ENCODE measurements around the gene CSNK1G1. TPM values are rescaled to one million over a fixed set of nuclear protein-coding genes. Genes with fewer than 3 reads are reported as not detected.

The CSNK1G1 gene
- polyA plus RNA-seq, 1 of the 3 experiments (the other 2 are of a cell fraction), result 10.2 TPM

DNA sequence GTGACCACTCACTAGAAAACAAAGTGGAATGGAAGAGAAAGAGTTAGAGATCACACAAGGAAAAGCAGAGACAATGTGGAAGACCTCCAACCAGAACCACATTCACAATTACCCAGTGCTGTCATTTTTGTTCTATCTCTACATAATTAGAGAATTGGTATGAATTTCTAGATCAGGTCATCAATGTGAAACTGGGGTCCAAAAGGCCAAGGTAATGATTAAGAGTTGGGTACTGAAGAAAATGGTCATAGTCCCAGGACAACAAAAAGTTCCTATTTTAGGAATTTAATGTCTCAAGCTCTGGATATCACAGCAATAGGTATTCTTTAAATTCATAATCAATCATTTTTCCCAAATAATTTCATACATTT lies 108.5 kb downstream of the CSNK1G1 start:
- H3K9me3 ChIP-seq, result no peaks in the 10 kb centered on the region
- H3K27me3 ChIP-seq (ENCODE audit: insufficient read depth), result no peaks in the 10 kb centered on the region
- H3K79me2 ChIP-seq (ENCODE audit: insufficient read depth), result peaks cover 63% of the 10 kb centered on the region
- peak overlapping the region; percentile 48 to 93; a peak in 3 of 4 replicates for H3K27ac ChIP-seq (ENCODE audit: low read depth in 2 of 2, low read length in 1 of 2)
- H3K4me3 ChIP-seq (ENCODE audit: low read depth in 2 of 2, low read length in 1 of 2), result no peak overlapping the region
- CTCF ChIA-PET, result interaction anchor here (1.4 kb wide), 1 partner anchor 10 kb away, joined by 4 read pairs; no protein-coding TSS in a partner anchor
- H3K9me2 ChIP-seq, result no peaks in the 10 kb centered on the region
- H3K9ac ChIP-seq, result peak overlapping the region; percentile 52
- DNase-seq, result no peak
- H4K20me1 ChIP-seq (ENCODE audit: insufficient read depth), result no peaks in the 10 kb centered on the region; the same call in 1 of the 2 replicates
- peak overlapping the region; percentile 12 for H3K4me2 ChIP-seq
- no peak overlapping the region for H2AFZ ChIP-seq (ENCODE audit: low read depth)
- H3K36me3 ChIP-seq (replicated peaks in 1 of 2; ENCODE audit: control insufficient read depth in 1 of 2, insufficient read depth in 2 of 2, low read length in 1 of 2), result peaks cover 0 to 5% of the 10 kb centered on the region in 2 experiments
- POLR2A ChIA-PET, result no interaction called here
- no peak for TF ChIP-seq JUND (IDR thresholded peaks at IDR 0.05)
- TF ChIP-seq GATA2 (CRISPR knock-in tag; IDR thresholded peaks at IDR 0.05), result no peak
- no peak for TF ChIP-seq RFX5 (IDR thresholded peaks at IDR 0.05; ENCODE audit: low read length)
- TF ChIP-seq RCOR1 (IDR thresholded peaks at IDR 0.05; ENCODE audit: low read length), result no peak
- H3F3A ChIP-seq (replicated peaks; ENCODE audit: insufficient read depth), result peaks cover 55% of the 10 kb centered on the region
- peaks cover 0 to 34% of the 10 kb centered on the region in 2 experiments; a peak in 3 of 4 replicates for H3K4me1 ChIP-seq (ENCODE audit: control insufficient read depth in 1 of 2, insufficient read depth in 2 of 2, low read depth in 1 of 2, low read length in 1 of 2)

DNA sequence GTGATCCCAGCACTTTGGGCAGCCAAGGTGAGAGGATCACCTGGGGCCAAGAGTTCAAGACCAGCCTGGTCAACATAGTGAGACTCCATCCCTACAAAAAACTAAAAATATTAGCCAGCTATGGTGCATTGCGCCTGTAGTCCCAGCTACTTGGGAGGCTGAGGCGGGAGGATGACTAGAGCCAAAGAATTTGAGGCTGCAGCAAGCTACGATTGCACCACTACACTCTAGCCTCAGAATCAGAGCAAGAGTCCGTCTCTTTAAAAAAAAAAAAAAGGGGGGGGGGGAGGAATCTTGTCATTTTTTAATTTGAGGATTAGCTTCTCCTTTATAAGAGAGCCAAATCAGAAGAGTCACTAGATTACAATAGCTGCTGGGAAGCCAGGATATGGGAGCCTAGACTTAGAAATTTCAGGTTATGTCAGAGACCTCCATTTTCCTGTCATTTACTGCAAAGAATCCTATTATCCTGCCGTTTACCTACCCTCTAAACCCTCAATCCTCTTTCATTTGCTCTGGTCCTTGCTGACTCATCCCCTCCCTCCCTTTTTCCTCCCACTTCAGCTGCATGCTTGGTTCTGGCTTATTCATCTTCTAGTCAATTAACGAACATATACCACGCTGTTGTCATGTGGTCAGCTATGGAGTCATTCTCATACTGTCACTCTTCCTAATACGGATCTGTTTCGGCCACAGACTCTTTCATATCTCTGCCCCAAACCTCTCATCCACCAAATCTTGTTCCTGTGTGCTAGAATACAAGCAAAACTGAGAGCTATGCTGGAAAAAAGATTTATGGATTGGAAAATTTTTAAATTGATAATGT lies 109.4 kb downstream of the CSNK1G1 start:
- Histone ChIP-seq H3K9ac (peak overlapping the region; percentile 52), H3K9me2 (no peaks in the 10 kb centered on the region), H3K27me3 (ENCODE audit: insufficient read depth) (no peaks in the 10 kb centered on the region), H3K4me2 (peak overlapping the region; percentile 12), H3K79me2 (ENCODE audit: insufficient read depth) (peaks cover 67% of the 10 kb centered on the region), H2AFZ (ENCODE audit: low read depth) (peak overlapping the region; percentile 35), H3K27ac (ENCODE audit: low read depth in 2 of 2, low read length in 1 of 2) (peak overlapping the region; percentile 25 to 93; a peak in 3 of 4 replicates), H3K36me3 (replicated peaks in 1 of 2; ENCODE audit: control insufficient read depth in 1 of 2, insufficient read depth in 2 of 2, low read length in 1 of 2) (peaks cover 0 to 5% of the 10 kb centered on the region in 2 experiments), H3K4me3 (ENCODE audit: low read depth in 2 of 2, low read length in 1 of 2) (peak overlapping the region in 1 of 2 experiments; percentile 3; a peak in 1 of 4 replicates), H3F3A (replicated peaks; ENCODE audit: insufficient read depth) (peaks cover 52% of the 10 kb centered on the region), H3K9me3 (no peaks in the 10 kb centered on the region), H4K20me1 (ENCODE audit: insufficient read depth) (no peaks in the 10 kb centered on the region; the same call in 1 of the 2 replicates), H3K4me1 (ENCODE audit: control insufficient read depth in 1 of 2, insufficient read depth in 2 of 2, low read depth in 1 of 2, low read length in 1 of 2) (peaks cover 0 to 34% of the 10 kb centered on the region in 2 experiments; a peak in 3 of 4 replicates)
- CTCF ChIA-PET, result no interaction called here
- 26% methylated on average over 9 of the region's 9 CpGs for WGBS (ENCODE audit: low lambda C conversion rate)
- POLR2A ChIA-PET, result no interaction called here
- DNase-seq, result no peak
- TF ChIP-seq, protein P1, sequence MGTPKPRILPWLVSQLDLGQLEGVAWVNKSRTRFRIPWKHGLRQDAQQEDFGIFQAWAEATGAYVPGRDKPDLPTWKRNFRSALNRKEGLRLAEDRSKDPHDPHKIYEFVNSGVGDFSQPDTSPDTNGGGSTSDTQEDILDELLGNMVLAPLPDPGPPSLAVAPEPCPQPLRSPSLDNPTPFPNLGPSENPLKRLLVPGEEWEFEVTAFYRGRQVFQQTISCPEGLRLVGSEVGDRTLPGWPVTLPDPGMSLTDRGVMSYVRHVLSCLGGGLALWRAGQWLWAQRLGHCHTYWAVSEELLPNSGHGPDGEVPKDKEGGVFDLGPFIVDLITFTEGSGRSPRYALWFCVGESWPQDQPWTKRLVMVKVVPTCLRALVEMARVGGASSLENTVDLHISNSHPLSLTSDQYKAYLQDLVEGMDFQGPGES (IDR thresholded peaks at IDR 0.05; ENCODE audit: low read depth, low read length), result no peak
- TF ChIP-seq, protein P2, sequence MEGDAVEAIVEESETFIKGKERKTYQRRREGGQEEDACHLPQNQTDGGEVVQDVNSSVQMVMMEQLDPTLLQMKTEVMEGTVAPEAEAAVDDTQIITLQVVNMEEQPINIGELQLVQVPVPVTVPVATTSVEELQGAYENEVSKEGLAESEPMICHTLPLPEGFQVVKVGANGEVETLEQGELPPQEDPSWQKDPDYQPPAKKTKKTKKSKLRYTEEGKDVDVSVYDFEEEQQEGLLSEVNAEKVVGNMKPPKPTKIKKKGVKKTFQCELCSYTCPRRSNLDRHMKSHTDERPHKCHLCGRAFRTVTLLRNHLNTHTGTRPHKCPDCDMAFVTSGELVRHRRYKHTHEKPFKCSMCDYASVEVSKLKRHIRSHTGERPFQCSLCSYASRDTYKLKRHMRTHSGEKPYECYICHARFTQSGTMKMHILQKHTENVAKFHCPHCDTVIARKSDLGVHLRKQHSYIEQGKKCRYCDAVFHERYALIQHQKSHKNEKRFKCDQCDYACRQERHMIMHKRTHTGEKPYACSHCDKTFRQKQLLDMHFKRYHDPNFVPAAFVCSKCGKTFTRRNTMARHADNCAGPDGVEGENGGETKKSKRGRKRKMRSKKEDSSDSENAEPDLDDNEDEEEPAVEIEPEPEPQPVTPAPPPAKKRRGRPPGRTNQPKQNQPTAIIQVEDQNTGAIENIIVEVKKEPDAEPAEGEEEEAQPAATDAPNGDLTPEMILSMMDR (IDR thresholded peaks at IDR 0.05), result no peak
- TF ChIP-seq MAX (IDR thresholded peaks at IDR 0.05; ENCODE audit: low read depth) (peak; percentile 91), SIN3A (IDR thresholded peaks at IDR 0.05; ENCODE audit: borderline replicate concordance, low read depth, low read length) (peak; percentile 52; the same call in 1 of the 2 replicates), MEF2A (IDR thresholded peaks at IDR 0.05; ENCODE audit: borderline replicate concordance, low read depth) (no peak), USF1 (IDR thresholded peaks at IDR 0.05; ENCODE audit: borderline replicate concordance, low read depth) (peak; percentile 73), TCF12 (IDR thresholded peaks at IDR 0.05) (peak; percentile 68; the same call in 1 of the 2 replicates), RXRA (IDR thresholded peaks at IDR 0.05; ENCODE audit: borderline replicate concordance, low read depth) (no peak), EZH2phosphoT487 (IDR thresholded peaks at IDR 0.05; ENCODE audit: borderline replicate concordance, low read depth) (no peak), RCOR1 (IDR thresholded peaks at IDR 0.05; ENCODE audit: low read length) (no peak), POLR2AphosphoS5 (IDR thresholded peaks at IDR 0.05; ENCODE audit: low read depth, low read length) (peak; percentile 53; the same call in 1 of the 2 replicates), ELF1 (IDR thresholded peaks at IDR 0.05) (no peak), GABPA (IDR thresholded peaks at IDR 0.05; ENCODE audit: low read depth) (no peak), GATA2 (CRISPR knock-in tag; IDR thresholded peaks at IDR 0.05) (no peak), FOXM1 (IDR thresholded peaks at IDR 0.05; ENCODE audit: low read depth) (no peak), FOXJ3 (CRISPR knock-in tag; IDR thresholded peaks at IDR 0.05) (no peak), ZBTB33 (IDR thresholded peaks at IDR 0.05; ENCODE audit: borderline replicate concordance, low read depth) (no peak)
- TF ChIP-seq, protein P3, sequence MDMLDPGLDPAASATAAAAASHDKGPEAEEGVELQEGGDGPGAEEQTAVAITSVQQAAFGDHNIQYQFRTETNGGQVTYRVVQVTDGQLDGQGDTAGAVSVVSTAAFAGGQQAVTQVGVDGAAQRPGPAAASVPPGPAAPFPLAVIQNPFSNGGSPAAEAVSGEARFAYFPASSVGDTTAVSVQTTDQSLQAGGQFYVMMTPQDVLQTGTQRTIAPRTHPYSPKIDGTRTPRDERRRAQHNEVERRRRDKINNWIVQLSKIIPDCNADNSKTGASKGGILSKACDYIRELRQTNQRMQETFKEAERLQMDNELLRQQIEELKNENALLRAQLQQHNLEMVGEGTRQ (IDR thresholded peaks at IDR 0.05; ENCODE audit: borderline replicate concordance, low read depth, low read length), result no peak

Data from SK-N-SH (cell line).